Astrocyte (in vitro differentiated cells and primary cell): ENCODE measurements around the gene CRY1. TPM values are rescaled to one million over a fixed set of nuclear protein-coding genes. Genes with fewer than 3 reads are reported as not detected.

Experiments
- DNase-seq: peaks from one replicate; pipeline ENCODE4 v3.0.0-alpha.2; 2010; ENCODE audit warnings: low read depth
- FAIRE-seq: peaks from 2 replicates; lab custom pipeline; 2011; peaks lifted over from hg19 to GRCh38; lab: Jason Lieb, UNC
- H2AFZ ChIP-seq: 2 replicates; pipeline ENCODE4 v1.6.0; 2012; ENCODE audit warnings: low read depth, low read length, inconsistent platforms
- H3K27ac ChIP-seq: 2 replicates; pipeline ENCODE4 v1.5.1; 2011; ENCODE audit warnings: low read depth, low read length, inconsistent platforms
- H3K27me3 ChIP-seq: 2 replicates; pipeline ENCODE4 v1.6.0; 2011; ENCODE audit warnings: low read length, inconsistent platforms; ENCODE audit not compliant: insufficient read depth
- H3K36me3 ChIP-seq: 2 replicates; pipeline ENCODE4 v1.5.1; 2011; ENCODE audit warnings: low read length, inconsistent platforms; ENCODE audit not compliant: insufficient read depth
- H3K4me1 ChIP-seq: 2 replicates; pipeline ENCODE4 v1.5.1; 2011; ENCODE audit warnings: low read length, inconsistent platforms; ENCODE audit not compliant: insufficient read depth
- H3K4me2 ChIP-seq: 2 replicates; pipeline ENCODE4 v1.6.0; 2012; ENCODE audit warnings: low read length, inconsistent platforms
- H3K4me3 ChIP-seq: 2 replicates; pipeline ENCODE4 v1.5.1; 2011; ENCODE audit warnings: low read depth, mild to moderate bottlenecking, low read length, inconsistent platforms; ENCODE audit not compliant: insufficient read depth
- H3K79me2 ChIP-seq: 2 replicates; pipeline ENCODE4 v1.6.0; 2012; ENCODE audit warnings: mild to moderate bottlenecking, low read length, inconsistent platforms; ENCODE audit not compliant: insufficient read depth
- H3K9ac ChIP-seq: 2 replicates; pipeline ENCODE4 v1.6.0; 2012; ENCODE audit warnings: mild to moderate bottlenecking, low read length, inconsistent platforms
- H3K9me3 ChIP-seq: 2 replicates; pipeline ENCODE4 v1.5.1; 2012; ENCODE audit warnings: low read depth, mild to moderate bottlenecking, low read length, inconsistent platforms; ENCODE audit not compliant: insufficient read depth
- H4K20me1 ChIP-seq: 2 replicates; pipeline ENCODE4 v1.6.0; 2012; ENCODE audit warnings: low read length, inconsistent platforms; ENCODE audit not compliant: insufficient read depth
- H3K27ac Mint-ChIP-seq: one replicate; pipeline ENCODE4 v1.8.0; 2021; ENCODE audit warnings: mild to moderate bottlenecking, mixed read lengths; ENCODE audit not compliant: unreplicated experiment
- H3K27me3 Mint-ChIP-seq: one replicate; pipeline ENCODE4 v1.8.0; 2021; ENCODE audit warnings: low read depth, mixed read lengths; ENCODE audit not compliant: unreplicated experiment
- H3K36me3 Mint-ChIP-seq: one replicate; pipeline ENCODE4 v1.8.0; 2021; ENCODE audit warnings: low read depth, mixed read lengths; ENCODE audit not compliant: unreplicated experiment
- H3K4me1 Mint-ChIP-seq: one replicate; pipeline ENCODE4 v1.8.0; 2021; ENCODE audit warnings: low read depth, mixed read lengths; ENCODE audit not compliant: unreplicated experiment
- H3K4me3 Mint-ChIP-seq: one replicate; pipeline ENCODE4 v1.8.0; 2021; ENCODE audit warnings: mild to moderate bottlenecking, moderate library complexity, mixed read lengths; ENCODE audit not compliant: unreplicated experiment
- H3K9me3 Mint-ChIP-seq: one replicate; pipeline ENCODE4 v1.8.0; 2021; ENCODE audit warnings: mild to moderate bottlenecking, mixed read lengths; ENCODE audit not compliant: unreplicated experiment
- CTCF ChIP-seq: IDR thresholded peaks from 2 replicates; pipeline ENCODE4 v1.5.1; 2011; ENCODE audit warnings: low read depth, mild to moderate bottlenecking, inconsistent platforms, low read length, moderate library complexity; ENCODE audit not compliant: insufficient read depth
- EZH2 ChIP-seq: IDR thresholded peaks from 2 replicates; pipeline ENCODE4 v1.6.1; 2012; ENCODE audit warnings: mild to moderate bottlenecking, low read length, inconsistent platforms; ENCODE audit not compliant: insufficient read depth
- total RNA-seq: library from RNA; stranded (reverse); gene quantifications from 2 replicates; pipeline ENCODE4 v1.2.1, GENCODE V29; 2021

CRY1 gene
- total RNA-seq, 1 donor from 2014 or later = 18.3 TPM

- Mint-ChIP-seq H3K27ac (no peak overlapping the region), H3K4me3 (no peak overlapping the region), H3K9me3 (no peaks in the 10 kb centered on the region), H3K4me1 (no peaks in the 10 kb centered on the region), H3K36me3 (peaks cover 4% of the 10 kb centered on the region), H3K27me3 (no peaks in the 10 kb centered on the region)
- FAIRE-seq (no peak), DNase-seq (no peak)
- H3K27ac ChIP-seq = no peak overlapping the region
- H3K4me3 ChIP-seq = no peak overlapping the region
- no peaks in the 10 kb centered on the region for H4K20me1 ChIP-seq
- no peaks in the 10 kb centered on the region for H3K4me1 ChIP-seq
- no peaks in the 10 kb centered on the region for H3K79me2 ChIP-seq
- no peak overlapping the region for H3K4me2 ChIP-seq
- no peaks in the 10 kb centered on the region for H3K27me3 ChIP-seq
- no peaks in the 10 kb centered on the region for H3K36me3 ChIP-seq
- H3K9ac ChIP-seq = no peak overlapping the region
- no peaks in the 10 kb centered on the region for H3K9me3 ChIP-seq
- no peak for TF ChIP-seq EZH2
- no peak for TF ChIP-seq CTCF
- H2AFZ ChIP-seq = no peak overlapping the region
Observed at GRCh38 chr12:107019546-107019945, 73.8 kb downstream of the CRY1 start.

GRCh38 chr12:107017042-107017441 is 76.3 kb downstream of the CRY1 start:
- TF ChIP-seq EZH2 (no peak), CTCF (no peak)
- Mint-ChIP-seq H3K27me3 (no peaks in the 10 kb centered on the region), H3K36me3 (peaks cover 6% of the 10 kb centered on the region), H3K9me3 (no peaks in the 10 kb centered on the region), H3K27ac (no peak overlapping the region), H3K4me3 (no peak overlapping the region), H3K4me1 (no peaks in the 10 kb centered on the region)
- H2AFZ ChIP-seq = no peak overlapping the region
- H3K4me1 ChIP-seq = no peaks in the 10 kb centered on the region
- no peaks in the 10 kb centered on the region for H3K36me3 ChIP-seq
- no peak for FAIRE-seq
- no peak overlapping the region for H3K4me2 ChIP-seq
- no peaks in the 10 kb centered on the region for H4K20me1 ChIP-seq
- DNase-seq = no peak
- H3K79me2 ChIP-seq = no peaks in the 10 kb centered on the region
- no peak overlapping the region for H3K4me3 ChIP-seq
- no peaks in the 10 kb centered on the region for H3K9me3 ChIP-seq
- no peaks in the 10 kb centered on the region for H3K27me3 ChIP-seq
- no peak overlapping the region for H3K9ac ChIP-seq
- H3K27ac ChIP-seq = no peak overlapping the region

- H3K9me3 Mint-ChIP-seq = no peaks in the 10 kb centered on the region
- H3K4me2 ChIP-seq = no peak overlapping the region
- H4K20me1 ChIP-seq = no peaks in the 10 kb centered on the region
- peaks cover 8% of the 10 kb centered on the region for H3K36me3 Mint-ChIP-seq
- H3K79me2 ChIP-seq = no peaks in the 10 kb centered on the region
- H3K9ac ChIP-seq = no peak overlapping the region
- no peak overlapping the region for H3K27ac Mint-ChIP-seq
- H3K4me3 Mint-ChIP-seq = no peak overlapping the region
- DNase-seq = no peak
- no peak overlapping the region for H3K4me3 ChIP-seq
- no peak overlapping the region for H2AFZ ChIP-seq
- no peaks in the 10 kb centered on the region for H3K27me3 Mint-ChIP-seq
- H3K4me1 ChIP-seq = no peaks in the 10 kb centered on the region
- H3K9me3 ChIP-seq = no peaks in the 10 kb centered on the region
- no peak for TF ChIP-seq CTCF
- no peak for TF ChIP-seq EZH2
- H3K27me3 ChIP-seq = no peaks in the 10 kb centered on the region
- no peak overlapping the region for H3K27ac ChIP-seq
- no peaks in the 10 kb centered on the region for H3K4me1 Mint-ChIP-seq
- FAIRE-seq = no peak
- no peaks in the 10 kb centered on the region for H3K36me3 ChIP-seq
Observed at GRCh38 chr12:107014055-107014454, 79.3 kb downstream of the CRY1 start.
